ENCODE data around the gene WDR82. TPM values are rescaled to one million over a fixed set of nuclear protein-coding genes. Genes with fewer than 3 reads are reported as not detected.

Gene WDR82
- total and polyA plus RNA-seq, 9 of the 15 experiments (the other 6 are each of a cell fraction or from before 2014, with no cell fraction given) = 6.4 to 62.9 (median 37.1) TPM

GRCh38 chr3:52278510-52279069 is at the start of gene WDR82 (continued):
- TF ChIP-seq, protein P1, sequence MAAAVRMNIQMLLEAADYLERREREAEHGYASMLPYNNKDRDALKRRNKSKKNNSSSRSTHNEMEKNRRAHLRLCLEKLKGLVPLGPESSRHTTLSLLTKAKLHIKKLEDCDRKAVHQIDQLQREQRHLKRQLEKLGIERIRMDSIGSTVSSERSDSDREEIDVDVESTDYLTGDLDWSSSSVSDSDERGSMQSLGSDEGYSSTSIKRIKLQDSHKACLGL (CRISPR knock-in tag; IDR thresholded peaks at IDR 0.05; ENCODE audit: borderline replicate concordance, poor library complexity, severe bottlenecking) = no peak
- TF ChIP-seq, protein P2, sequence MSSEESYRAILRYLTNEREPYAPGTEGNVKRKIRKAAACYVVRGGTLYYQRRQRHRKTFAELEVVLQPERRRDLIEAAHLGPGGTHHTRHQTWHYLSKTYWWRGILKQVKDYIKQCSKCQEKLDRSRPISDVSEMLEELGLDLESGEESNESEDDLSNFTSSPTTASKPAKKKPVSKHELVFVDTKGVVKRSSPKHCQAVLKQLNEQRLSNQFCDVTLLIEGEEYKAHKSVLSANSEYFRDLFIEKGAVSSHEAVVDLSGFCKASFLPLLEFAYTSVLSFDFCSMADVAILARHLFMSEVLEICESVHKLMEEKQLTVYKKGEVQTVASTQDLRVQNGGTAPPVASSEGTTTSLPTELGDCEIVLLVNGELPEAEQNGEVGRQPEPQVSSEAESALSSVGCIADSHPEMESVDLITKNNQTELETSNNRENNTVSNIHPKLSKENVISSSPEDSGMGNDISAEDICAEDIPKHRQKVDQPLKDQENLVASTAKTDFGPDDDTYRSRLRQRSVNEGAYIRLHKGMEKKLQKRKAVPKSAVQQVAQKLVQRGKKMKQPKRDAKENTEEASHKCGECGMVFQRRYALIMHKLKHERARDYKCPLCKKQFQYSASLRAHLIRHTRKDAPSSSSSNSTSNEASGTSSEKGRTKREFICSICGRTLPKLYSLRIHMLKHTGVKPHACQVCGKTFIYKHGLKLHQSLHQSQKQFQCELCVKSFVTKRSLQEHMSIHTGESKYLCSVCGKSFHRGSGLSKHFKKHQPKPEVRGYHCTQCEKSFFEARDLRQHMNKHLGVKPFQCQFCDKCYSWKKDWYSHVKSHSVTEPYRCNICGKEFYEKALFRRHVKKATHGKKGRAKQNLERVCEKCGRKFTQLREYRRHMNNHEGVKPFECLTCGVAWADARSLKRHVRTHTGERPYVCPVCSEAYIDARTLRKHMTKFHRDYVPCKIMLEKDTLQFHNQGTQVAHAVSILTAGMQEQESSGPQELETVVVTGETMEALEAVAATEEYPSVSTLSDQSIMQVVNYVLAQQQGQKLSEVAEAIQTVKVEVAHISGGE (CRISPR knock-in tag; IDR thresholded peaks at IDR 0.05) = 0 out of 6 replicates have a peak, but pooled peaks of 1 of the 3 experiments have one; percentile 39
- TF ChIP-seq TCF3 (CRISPR knock-in tag; IDR thresholded peaks at IDR 0.05) (no peak), TAF9B (IDR thresholded peaks at IDR 0.05; ENCODE audit: partially characterized antibody) (peak; percentile 65), E4F1 (CRISPR knock-in tag; IDR thresholded peaks at IDR 0.05; ENCODE audit: borderline replicate concordance) (no peak), MAX (CRISPR knock-in tag; IDR thresholded peaks at IDR 0.05) (peak; percentile 26; the same call in 1 of the 2 replicates), ZNF311 (CRISPR knock-in tag; IDR thresholded peaks at IDR 0.05) (no peak), SPI1 (IDR thresholded peaks at IDR 0.05; ENCODE audit: borderline replicate concordance, low read depth, low read length) (no peak), ZNF764 (CRISPR knock-in tag; IDR thresholded peaks at IDR 0.05; ENCODE audit: low read depth) (peak; percentile 78), E2F8 (IDR thresholded peaks at IDR 0.05; ENCODE audit: low read depth, partially characterized antibody) (peak; percentile 23), ZNF592 (IDR thresholded peaks at IDR 0.05) (no peak)
